CD4-positive, CD25-positive, alpha-beta regulatory T cell (primary cell): ENCODE data around the gene NPDC1. TPM values are rescaled to one million over a fixed set of nuclear protein-coding genes. Genes with fewer than 3 reads are reported as not detected.
"Not testable (repeated sequence)": the region's sequence is repeated elsewhere in the genome, so short reads cannot be mapped to it uniquely, and the experiment has no call there.

Source experiments
- ATAC-seq, 2 donors: fragments of 150-1000 bp; cut with Tn5 transposase; one replicate each; pipeline ENCODE4 v1.10.0; 2021; ENCODE audit warnings: low read depth in 2 of 2, moderate number of reproducible peaks in 2 of 2, moderate library complexity in 1 of 2
- DNase-seq, 3 donors: peaks; one replicate each; pipeline versions ENCODE4 v3.0.0 to v3.0.0-alpha.2; 2012 to 2022; ENCODE audit warnings: mixed read lengths in 1 of 3
- H3K27ac ChIP-seq: one replicate; pipeline ENCODE4 v1.7.0; 2013; ENCODE audit warnings: mild to moderate bottlenecking, low read length; ENCODE audit not compliant: insufficient read depth, poor library complexity, severe bottlenecking
- H3K27me3 ChIP-seq: one replicate; pipeline ENCODE4 v1.7.0; 2013; ENCODE audit warnings: low read length; ENCODE audit not compliant: control insufficient read depth, insufficient read depth
- H3K36me3 ChIP-seq: one replicate; pipeline ENCODE4 v1.7.0; 2013; ENCODE audit warnings: mild to moderate bottlenecking, low read length, moderate library complexity; ENCODE audit not compliant: control insufficient read depth, insufficient read depth
- H3K4me1 ChIP-seq: 2 replicates; pipeline ENCODE4 v1.7.0; 2013; ENCODE audit warnings: mild to moderate bottlenecking, low read length; ENCODE audit not compliant: insufficient read depth, control insufficient read depth, poor library complexity, severe bottlenecking
- H3K4me3 ChIP-seq: one replicate; pipeline ENCODE4 v1.7.0; 2013; ENCODE audit warnings: low read depth, mild to moderate bottlenecking, low read length, moderate library complexity
- H3K9me3 ChIP-seq, 2 experiments: 1 replicate in 1 of 2; 2 replicates in 1 of 2; pipeline ENCODE4 v1.7.0; 2013; ENCODE audit warnings: low read length in 2 of 2, mild to moderate bottlenecking in 1 of 2, moderate library complexity in 1 of 2; ENCODE audit not compliant: control insufficient read depth in 2 of 2
- H3K27ac Mint-ChIP-seq, 3 donors: one replicate each; pipeline ENCODE4 v1.8.0; 2020 to 2022; ENCODE audit warnings: mild to moderate bottlenecking in 3 of 3, mixed read lengths in 3 of 3, moderate library complexity in 2 of 3
- H3K27me3 Mint-ChIP-seq: one replicate; pipeline ENCODE4 v1.8.0; 2022; ENCODE audit warnings: mild to moderate bottlenecking, mixed read lengths
- H3K36me3 Mint-ChIP-seq: one replicate; pipeline ENCODE4 v1.8.0; 2020; ENCODE audit warnings: mixed read lengths
- H3K4me1 Mint-ChIP-seq, 4 donors: one replicate each; pipeline ENCODE4 v1.8.0; 2020 to 2022; ENCODE audit warnings: mixed read lengths in 4 of 4, mild to moderate bottlenecking in 1 of 4
- H3K4me3 Mint-ChIP-seq, 4 donors: one replicate each; pipeline ENCODE4 v1.8.0; 2020 to 2022; ENCODE audit warnings: mild to moderate bottlenecking in 4 of 4, mixed read lengths in 4 of 4, moderate library complexity in 3 of 4
- H3K9me3 Mint-ChIP-seq, 7 donors: one replicate each; pipeline ENCODE4 v1.8.0; 2020 to 2022; ENCODE audit warnings: mixed read lengths in 7 of 7, mild to moderate bottlenecking in 3 of 7, moderate library complexity in 2 of 7
- polyA plus RNA-seq, 4 donors: library from polyadenylated mRNA; unstranded; fragments of 300-500 nt; fragmentation: Illumina TruSeq; gene quantifications; one replicate each; pipeline ENCODE4 v1.2.3, GENCODE V29; 2021
- total RNA-seq: library from RNA; stranded (reverse); gene quantifications from one replicate; pipeline ENCODE4 v1.2.3, GENCODE V29; 2022

NPDC1 gene
- total and polyA plus RNA-seq, 5 donors from 2014 or later: 4.2 to 106 (median 12.1) TPM

GRCh38 chr9:137037483-137037882 lies 8.5 kb downstream of the NPDC1 start:
- Histone ChIP-seq H3K27me3 (no peaks in the 10 kb centered on the region), H3K27ac (no peak overlapping the region), H3K4me3 (no peak overlapping the region), H3K4me1 (peaks cover 27% of the 10 kb centered on the region), H3K36me3 (no peaks in the 10 kb centered on the region), H3K9me3 (no peaks in the 10 kb centered on the region)
- ATAC-seq: no peak
- H3K9me3 Mint-ChIP-seq: no peaks in the 10 kb centered on the region
- no peaks in the 10 kb centered on the region for H3K36me3 Mint-ChIP-seq
- no peak overlapping the region for H3K27ac Mint-ChIP-seq
- peaks cover 0 to 24% (median 12%) of the 10 kb centered on the region in 4 donors for H3K4me1 Mint-ChIP-seq
- no peak for DNase-seq
- H3K4me3 Mint-ChIP-seq: peak overlapping the region in 1 of 4 donors; percentile 69
- no peaks in the 10 kb centered on the region for H3K27me3 Mint-ChIP-seq

- ATAC-seq: no peak
- H3K4me3 ChIP-seq: no peak overlapping the region
- H3K4me3 Mint-ChIP-seq: no peak overlapping the region
Measured at GRCh38 chr9:137037035-137037434, 8.9 kb downstream of the NPDC1 start.

DNA sequence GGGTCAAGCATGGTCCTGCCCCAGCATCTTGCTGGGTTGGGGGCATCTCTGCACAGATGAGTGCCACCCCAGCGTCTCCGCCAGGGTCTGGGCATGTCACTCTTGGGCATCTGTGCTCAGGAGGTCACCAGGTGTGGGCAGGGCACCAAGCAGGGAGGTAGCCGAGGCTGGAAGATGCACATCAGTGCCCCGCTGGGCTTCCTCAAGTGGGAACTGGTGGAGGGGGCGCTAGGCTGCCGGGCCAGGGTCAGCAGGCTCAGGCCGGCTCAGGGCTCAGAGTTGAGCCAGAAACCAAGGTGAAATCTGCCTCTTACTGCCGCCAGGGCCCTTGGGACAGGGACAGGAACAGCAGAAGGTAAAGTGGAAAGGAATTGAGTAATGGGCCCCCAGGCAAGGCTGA lies 10.0 kb downstream of the NPDC1 start:
- no peak overlapping the region for H3K4me3 Mint-ChIP-seq
- H3K27me3 Mint-ChIP-seq: no peaks in the 10 kb centered on the region
- no peaks in the 10 kb centered on the region for H3K9me3 Mint-ChIP-seq
- Histone ChIP-seq H3K27ac (no peak overlapping the region), H3K27me3 (no peaks in the 10 kb centered on the region), H3K4me1 (peaks cover 43% of the 10 kb centered on the region), H3K4me3 (no peak overlapping the region), H3K9me3 (no peaks in the 10 kb centered on the region), H3K36me3 (no peaks in the 10 kb centered on the region)
- peaks cover 0 to 31% (median 16%) of the 10 kb centered on the region in 4 donors for H3K4me1 Mint-ChIP-seq
- no peak overlapping the region for H3K27ac Mint-ChIP-seq
- ATAC-seq (no peak), DNase-seq (no peak)
- no peaks in the 10 kb centered on the region for H3K36me3 Mint-ChIP-seq

More at GRCh38 chr9:137037035-137037434, 8.9 kb downstream of the NPDC1 start:
- Mint-ChIP-seq H3K27me3 (no peaks in the 10 kb centered on the region), H3K27ac (no peak overlapping the region), H3K36me3 (no peaks in the 10 kb centered on the region), H3K9me3 (no peaks in the 10 kb centered on the region), H3K4me1 (peaks cover 0 to 25% (median 13%) of the 10 kb centered on the region in 4 donors)
- DNase-seq: no peak
- Histone ChIP-seq H3K4me1 (peaks cover 32% of the 10 kb centered on the region), H3K27ac (no peak overlapping the region), H3K36me3 (no peaks in the 10 kb centered on the region), H3K9me3 (no peaks in the 10 kb centered on the region), H3K27me3 (no peaks in the 10 kb centered on the region)

DNA sequence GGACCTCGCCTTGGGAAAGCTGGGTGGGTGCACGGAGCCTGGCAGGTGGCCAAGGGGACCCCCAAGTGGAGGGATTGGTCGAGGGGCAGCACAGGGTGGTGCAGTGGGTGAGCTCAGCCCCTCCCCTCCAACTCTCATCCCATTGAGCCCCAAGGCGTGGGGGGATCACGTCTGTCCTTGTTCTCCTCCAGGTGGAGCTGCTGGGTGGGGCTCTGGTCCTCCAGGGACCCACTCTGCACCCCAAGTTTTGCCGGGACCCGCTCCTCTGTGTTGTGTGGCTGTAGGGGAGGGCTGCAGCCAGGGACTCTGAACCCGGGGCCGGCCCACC lies 10.5 kb downstream of the NPDC1 start:
- Histone ChIP-seq H3K4me1 (peaks cover 48% of the 10 kb centered on the region), H3K4me3 (no peak overlapping the region), H3K9me3 (no peaks in the 10 kb centered on the region), H3K27me3 (no peaks in the 10 kb centered on the region), H3K27ac (no peak overlapping the region), H3K36me3 (no peaks in the 10 kb centered on the region)
- Mint-ChIP-seq H3K4me3 (peak overlapping the region in 2 of 4 donors; percentile 91 to 94), H3K27ac (peak overlapping the region in 2 of 3 donors; percentile 35 to 79), H3K4me1 (peaks cover 0 to 36% (median 19%) of the 10 kb centered on the region in 4 donors), H3K36me3 (no peaks in the 10 kb centered on the region), H3K27me3 (no peaks in the 10 kb centered on the region), H3K9me3 (no peaks in the 10 kb centered on the region)
- ATAC-seq: no peak
- DNase-seq: no peak

DNA sequence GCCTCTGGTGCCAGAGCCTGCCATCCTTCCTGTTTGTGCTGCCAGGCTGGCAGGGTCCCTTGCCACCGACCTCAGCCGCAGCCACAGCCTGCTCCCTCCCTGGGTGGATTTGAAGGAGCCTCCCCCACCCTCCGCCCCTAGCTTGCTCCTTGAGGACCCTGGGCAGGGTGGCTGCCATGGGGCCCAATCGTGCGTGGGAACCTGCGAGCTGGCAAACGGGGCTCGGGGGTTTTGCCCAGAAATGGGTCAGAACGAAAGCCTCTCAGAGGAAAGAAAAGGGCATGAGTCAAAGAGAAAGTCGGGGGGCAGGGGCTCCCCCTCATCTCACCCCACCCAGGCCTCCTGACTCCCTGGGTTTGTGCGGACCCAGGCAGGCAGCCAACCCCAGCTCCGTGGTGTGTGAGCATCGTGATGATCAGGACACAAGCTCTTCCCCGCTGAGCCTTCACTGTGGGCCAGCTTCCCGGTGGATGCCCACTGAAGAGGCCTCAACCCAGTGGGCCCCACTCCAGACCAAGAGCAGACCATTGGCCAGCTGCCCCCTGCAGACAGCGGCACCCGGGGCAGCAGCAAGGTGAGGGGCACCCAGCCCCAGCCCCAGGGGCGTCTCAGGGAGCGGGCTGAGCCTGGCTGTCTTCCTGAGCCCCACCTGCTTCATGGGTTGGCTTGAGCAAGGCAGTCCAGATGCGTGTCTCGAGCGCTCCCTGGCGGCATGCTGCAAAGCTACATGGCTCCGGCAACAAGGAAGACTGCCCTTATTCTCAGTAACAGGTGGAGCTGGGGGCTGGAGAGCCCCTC lies 11.1 kb downstream of the NPDC1 start:
- H3K36me3 Mint-ChIP-seq: no peaks in the 10 kb centered on the region
- no peaks in the 10 kb centered on the region for H3K36me3 ChIP-seq
- H3K27ac Mint-ChIP-seq: peak overlapping the region in 2 of 3 donors; percentile 35 to 94
- peak overlapping the region; percentile 37 for H3K4me3 ChIP-seq
- DNase-seq: peak; percentile 79 to 95 (median 86)
- peak overlapping the region; percentile 78 to 94 (median 86) for H3K4me3 Mint-ChIP-seq
- no peaks in the 10 kb centered on the region for H3K9me3 ChIP-seq
- H3K27ac ChIP-seq: peak overlapping the region; percentile 82
- no peaks in the 10 kb centered on the region for H3K27me3 ChIP-seq
- peak; percentile 80 to 86 for ATAC-seq
- H3K4me1 ChIP-seq: peaks cover 53% of the 10 kb centered on the region
- H3K27me3 Mint-ChIP-seq: no peaks in the 10 kb centered on the region
- no peaks in the 10 kb centered on the region for H3K9me3 Mint-ChIP-seq
- peaks cover 0 to 38% (median 20%) of the 10 kb centered on the region in 4 donors for H3K4me1 Mint-ChIP-seq

DNA sequence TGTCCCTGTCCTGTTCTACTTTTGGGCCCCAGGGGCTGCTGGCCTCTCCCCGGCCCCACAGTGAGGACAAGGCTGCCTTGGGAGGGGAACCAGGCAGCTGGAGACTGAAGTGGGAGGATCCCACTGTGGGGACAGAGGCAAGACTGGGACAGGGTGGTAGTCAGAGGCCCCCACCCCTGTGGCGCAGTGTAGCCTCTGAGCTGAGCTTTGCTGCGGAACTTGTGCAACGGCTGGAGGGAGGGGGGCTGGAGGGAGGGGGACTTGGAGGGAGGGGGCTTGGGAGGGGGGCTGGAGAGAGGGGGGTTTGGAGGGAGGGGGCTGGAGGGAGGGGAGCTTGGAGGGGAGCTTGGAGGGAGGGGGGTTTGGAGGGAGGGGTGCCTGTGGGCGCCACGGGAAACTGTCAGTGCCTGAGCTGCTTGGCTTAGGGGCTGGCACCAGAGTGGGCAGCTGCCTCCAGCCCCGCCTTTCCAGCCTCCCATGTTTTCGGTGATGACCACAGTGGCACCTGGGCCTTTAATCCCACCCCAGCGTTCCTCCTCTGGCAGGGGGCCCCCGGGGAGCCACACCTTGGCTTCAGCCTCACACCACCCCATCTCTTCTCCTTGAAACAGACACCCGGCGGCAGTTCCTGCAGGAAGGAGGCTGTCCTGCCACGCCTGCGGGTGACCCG lies 11.8 kb downstream of the NPDC1 start:
- no peak for ATAC-seq
- peaks cover 0 to 45% (median 23%) of the 10 kb centered on the region in 4 donors for H3K4me1 Mint-ChIP-seq

DNA sequence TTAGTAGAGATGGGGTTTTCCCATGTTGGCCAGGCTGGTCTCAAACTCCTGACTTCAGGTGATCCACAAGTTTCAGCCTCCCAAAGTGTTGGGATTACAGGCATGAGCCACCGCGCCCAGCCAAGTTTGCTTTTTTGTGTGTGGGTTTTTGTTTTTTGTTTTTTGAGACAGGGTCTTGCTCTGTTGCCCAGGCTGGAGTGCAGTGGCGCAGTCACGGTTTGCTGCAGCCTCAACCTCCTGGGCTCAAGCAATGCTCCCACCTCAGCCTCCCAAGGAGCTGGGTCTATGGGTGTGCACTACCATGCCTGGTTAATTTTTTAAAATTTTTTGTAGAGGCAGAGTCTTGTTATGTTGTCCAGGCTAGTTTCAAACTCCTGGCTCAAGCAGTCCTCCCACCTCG lies 12.5 kb downstream of the NPDC1 start:
- H3K27me3 Mint-ChIP-seq, H3K9me3 Mint-ChIP-seq, H3K36me3 ChIP-seq, H3K36me3 Mint-ChIP-seq, H3K9me3 ChIP-seq, H3K27me3 ChIP-seq, ATAC-seq, DNase-seq: not testable (repeated sequence)
- H3K27ac Mint-ChIP-seq: peak overlapping the region; percentile 62 to 83 (median 76)
- Histone ChIP-seq H3K4me3 (peak overlapping the region; percentile 35), H3K27ac (peak overlapping the region; percentile 74), H3K4me1 (peaks cover 67% of the 10 kb centered on the region)
- H3K4me1 Mint-ChIP-seq: peaks cover 0 to 52% (median 23%) of the 10 kb centered on the region in 4 donors
- peak overlapping the region; percentile 76 to 97 (median 88) for H3K4me3 Mint-ChIP-seq

More for the DNA sequence above, 11.8 kb downstream of the NPDC1 start:
- Mint-ChIP-seq H3K27me3 (no peaks in the 10 kb centered on the region), H3K27ac (peak overlapping the region in 1 of 3 donors; percentile 94), H3K36me3 (no peaks in the 10 kb centered on the region), H3K4me3 (peak overlapping the region; percentile 81 to 97 (median 88)), H3K9me3 (no peaks in the 10 kb centered on the region)
- Histone ChIP-seq H3K27me3 (no peaks in the 10 kb centered on the region), H3K36me3 (no peaks in the 10 kb centered on the region), H3K4me3 (no peak overlapping the region), H3K4me1 (peaks cover 61% of the 10 kb centered on the region), H3K27ac (peak overlapping the region; percentile 82), H3K9me3 (no peaks in the 10 kb centered on the region)
- no peak for DNase-seq
